ENCODE data around the gene CRAMP1.
"Not testable (repeated sequence)": the region's sequence is repeated elsewhere in the genome, so short reads cannot be mapped to it uniquely, and the experiment has no call there.

Gene CRAMP1

DNA sequence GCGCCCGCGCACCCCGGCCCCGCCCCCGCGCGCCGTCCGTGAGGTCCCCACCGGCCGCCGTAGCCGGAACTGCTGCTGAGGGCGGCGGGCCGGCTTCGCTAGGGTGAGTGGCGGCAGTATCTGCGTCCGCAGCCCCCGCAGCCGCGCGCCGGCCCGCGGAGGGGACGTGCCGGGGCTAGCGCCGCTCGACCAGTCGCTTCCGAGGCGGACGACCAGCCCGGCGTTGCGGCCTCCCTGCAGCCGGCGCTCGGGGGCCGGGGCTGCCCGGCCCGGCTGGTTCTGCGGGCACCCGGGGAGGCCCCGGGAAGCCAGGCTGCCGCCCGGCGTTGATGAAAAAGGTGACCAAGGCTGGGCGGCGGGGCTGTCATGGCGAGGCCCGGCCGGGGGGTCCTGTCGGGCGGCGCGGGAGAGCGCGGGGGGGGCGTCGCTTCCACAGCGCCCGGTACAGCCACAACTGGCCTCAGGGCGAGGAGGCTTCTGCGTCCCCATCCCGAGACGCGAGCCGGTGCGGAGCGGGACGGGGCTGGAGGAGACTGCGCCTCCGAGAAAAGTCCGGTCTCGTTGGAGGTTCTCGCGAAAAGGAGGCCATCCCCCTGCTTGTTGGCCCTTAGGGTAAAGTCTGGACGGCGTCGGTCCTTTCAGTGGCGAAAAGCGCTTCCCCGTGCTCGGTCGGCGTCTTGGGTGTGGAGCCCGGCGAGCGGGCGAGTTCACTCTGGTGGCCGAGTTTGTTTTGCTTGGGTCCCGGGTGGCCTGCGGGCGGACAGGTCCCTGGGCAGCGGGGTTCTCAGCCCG, at the start of gene CRAMP1:
Gene CRAMP1 (plus strand): TSS at position 41 of the 792 bp plus-strand sequence. CDS start 2,280 bp downstream, outside the sequence.
- no peak for DNase-seq (ENCODE audit: low read depth)

GRCh38 chr16:1563786-1564185, 48.4 kb upstream of the CRAMP1 start:
- DNase-seq (ENCODE audit: low read depth), result no peak

- DNase-seq (ENCODE audit: low read depth), result no peak
Observed at GRCh38 chr16:1564325-1564724, 47.8 kb upstream of the CRAMP1 start.

DNA sequence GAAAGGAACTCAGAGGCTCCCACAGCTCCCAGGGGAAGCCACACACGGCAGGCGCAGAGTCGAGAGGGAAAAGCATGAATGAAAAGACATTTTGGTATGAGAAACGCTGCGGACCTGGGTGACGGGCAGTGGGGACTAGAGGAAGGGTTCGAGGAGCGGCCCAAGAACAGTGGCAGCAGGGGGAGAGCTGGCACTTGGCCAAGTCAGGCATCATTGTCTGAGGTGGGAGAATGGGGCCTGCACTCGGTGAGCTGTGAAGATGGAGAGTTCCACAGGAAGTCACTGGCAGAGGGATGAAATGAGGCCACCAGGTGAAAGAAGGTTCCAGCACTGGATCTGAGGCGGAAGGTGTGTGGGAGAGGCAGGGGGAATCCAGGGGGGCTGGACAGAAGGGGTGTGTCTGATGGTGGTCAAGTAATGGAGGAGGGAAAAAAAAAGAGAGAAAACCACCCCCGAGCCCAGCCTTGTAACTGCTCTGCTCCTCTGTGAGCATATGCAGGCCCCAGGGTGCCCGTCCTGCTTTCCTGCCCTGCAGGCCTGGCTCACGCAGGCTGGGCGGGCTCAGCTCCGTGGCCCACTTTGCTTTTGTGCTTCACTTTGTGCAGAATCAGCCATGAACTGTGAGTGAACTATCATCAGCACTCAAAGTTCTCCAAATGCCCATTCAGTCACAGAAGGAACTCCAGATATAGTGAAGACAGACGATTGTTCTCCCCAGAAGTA, 46.9 kb upstream of the CRAMP1 start:
- no peak for DNase-seq (ENCODE audit: low read depth)

DNA sequence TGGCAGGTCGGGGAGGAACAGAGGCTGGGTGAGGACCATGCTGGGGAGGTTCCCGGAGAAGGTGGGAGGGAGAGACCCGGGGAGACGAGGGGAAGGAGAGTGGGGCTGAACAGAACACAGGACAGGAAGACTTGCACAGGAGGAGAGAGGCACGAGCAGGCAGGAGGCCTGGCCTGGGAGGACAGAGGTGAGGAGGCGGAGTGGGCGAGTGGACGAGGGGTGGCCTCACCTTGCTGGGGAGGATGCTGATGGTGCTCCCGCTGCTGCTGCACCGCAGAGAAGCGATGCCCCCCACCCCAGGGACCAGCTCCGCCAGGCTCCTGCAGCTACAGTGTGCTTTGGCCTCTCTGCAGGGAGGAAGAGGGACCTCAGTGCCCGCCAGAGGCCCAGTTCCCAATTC, 44.2 kb upstream of the CRAMP1 start:
- no peak for DNase-seq (ENCODE audit: low read depth)

DNA sequence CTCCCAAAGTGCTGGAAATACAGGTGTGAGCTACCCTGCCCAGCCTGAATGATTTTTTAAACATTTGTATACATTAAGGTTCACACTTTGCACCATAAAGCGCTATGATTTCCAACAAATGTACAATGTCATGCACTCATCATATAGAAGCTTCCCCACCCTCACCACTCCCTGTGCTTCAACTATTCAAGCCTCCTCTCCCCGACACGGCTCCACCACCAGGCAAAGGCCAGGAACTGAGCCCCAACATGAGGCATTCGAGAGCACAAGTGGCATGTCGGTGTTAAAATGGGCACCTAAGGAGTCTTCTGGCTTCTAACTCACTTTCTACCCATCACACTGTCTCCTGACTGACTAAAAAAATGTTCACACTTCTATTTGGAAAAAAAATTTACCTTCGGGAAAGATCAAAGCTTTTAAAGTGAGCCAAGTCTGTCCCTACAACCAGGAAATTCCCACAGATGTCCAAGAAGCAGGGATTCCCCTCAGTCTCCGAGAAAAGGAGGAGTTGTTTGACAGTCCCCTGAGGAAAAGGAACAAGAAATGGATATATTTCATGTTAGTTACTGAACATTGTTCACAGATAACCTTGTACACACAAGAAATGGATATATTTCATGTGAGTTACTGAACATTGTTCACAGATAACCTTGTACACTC, 41.0 kb upstream of the CRAMP1 start:
- no peak for DNase-seq (ENCODE audit: low read depth)

GRCh38 chr16:1572673-1573072, 39.5 kb upstream of the CRAMP1 start:
- DNase-seq (ENCODE audit: low read depth), result no peak

DNA sequence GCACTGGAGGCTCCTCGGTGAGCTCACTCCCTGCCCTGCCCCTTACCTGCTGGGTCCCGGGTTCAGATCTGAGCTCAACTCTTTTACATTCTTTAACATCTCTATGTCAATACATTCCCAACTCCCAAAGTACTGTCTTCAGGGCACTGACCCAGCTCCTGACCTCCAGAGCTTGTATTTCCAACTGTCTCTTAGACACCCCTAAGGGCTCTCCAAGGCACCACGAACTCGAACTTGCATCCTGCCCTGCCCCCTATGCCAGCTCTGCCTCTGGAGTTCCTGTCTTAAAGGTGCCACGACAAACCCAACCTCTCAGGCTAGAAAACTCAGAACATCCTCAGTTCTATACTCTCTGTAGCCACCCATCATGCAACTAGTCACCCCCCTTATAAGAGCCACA, 38.9 kb upstream of the CRAMP1 start:
- no peak for DNase-seq (ENCODE audit: low read depth)

GRCh38 chr16:1575578-1575977, 36.6 kb upstream of the CRAMP1 start:
- DNase-seq (ENCODE audit: low read depth), result no peak

DNA sequence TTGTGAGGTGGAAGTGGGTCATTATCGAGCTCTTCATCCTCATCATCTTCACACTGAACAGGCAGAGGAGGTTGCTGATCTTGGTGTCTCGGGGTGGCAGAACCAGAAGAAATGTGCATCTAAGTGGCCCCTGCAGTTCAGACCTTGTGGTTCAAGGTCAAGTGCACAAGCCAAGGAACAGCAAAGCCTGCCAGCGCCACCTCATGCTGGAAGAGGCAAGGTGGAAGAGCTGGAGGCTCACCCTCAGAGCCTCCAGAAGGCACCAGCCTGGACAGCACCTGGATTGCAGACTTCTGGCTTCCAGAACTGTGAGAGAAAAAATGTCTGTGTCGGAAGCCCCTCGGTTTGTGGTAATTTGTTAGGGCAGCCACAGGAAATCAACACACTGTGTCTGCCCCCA, 32.9 kb upstream of the CRAMP1 start:
- DNase-seq (ENCODE audit: low read depth), result no peak

- no peak for DNase-seq (ENCODE audit: low read depth)
Observed at GRCh38 chr16:1580256-1580655, 31.9 kb upstream of the CRAMP1 start.

DNA sequence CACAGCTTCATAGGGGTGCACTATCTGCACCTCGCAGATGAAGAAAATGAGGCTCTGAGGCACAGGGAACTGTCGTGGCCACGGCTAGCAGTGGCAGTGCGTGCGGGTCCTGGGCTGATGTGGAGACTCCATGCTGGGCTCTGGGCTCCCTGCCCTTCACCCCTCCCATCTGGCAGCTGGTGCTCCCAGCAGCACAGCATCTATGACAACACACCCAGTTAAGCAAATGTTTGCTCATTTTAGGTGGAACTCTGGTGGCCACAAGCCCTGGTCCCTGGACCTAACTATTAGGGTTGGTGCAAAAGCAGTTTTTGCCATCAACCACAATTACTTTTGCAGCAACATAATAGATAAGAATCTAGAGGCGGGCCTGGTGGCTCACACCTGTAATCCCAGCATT, 31.2 kb upstream of the CRAMP1 start:
- no peak for DNase-seq (ENCODE audit: low read depth)

DNA sequence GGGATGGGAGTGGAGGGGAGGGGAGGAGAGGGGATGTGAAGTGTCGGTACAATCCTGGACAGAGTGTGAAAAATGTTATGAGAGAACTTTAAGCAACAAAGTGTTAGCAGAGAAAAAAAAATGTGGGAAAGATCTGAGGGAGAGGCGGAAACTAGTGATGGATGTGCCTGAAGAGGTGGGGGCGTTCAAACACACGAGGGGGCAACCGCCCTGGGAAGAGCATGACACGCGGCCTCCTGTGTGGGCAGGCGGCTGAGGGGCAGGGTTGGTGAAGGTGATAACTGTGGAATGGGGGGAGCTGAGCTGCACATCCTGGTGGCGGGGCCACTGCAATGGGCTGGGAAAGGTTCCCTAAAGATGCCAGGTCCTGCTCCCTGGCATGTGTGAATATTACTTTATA, 30.4 kb upstream of the CRAMP1 start:
- no peak for DNase-seq (ENCODE audit: low read depth)

GRCh38 chr16:1583180-1583579, 29.0 kb upstream of the CRAMP1 start:
- DNase-seq (ENCODE audit: low read depth), result no peak

GRCh38 chr16:1584926-1585484, 27.2 kb upstream of the CRAMP1 start:
- no peak for DNase-seq (ENCODE audit: low read depth)

DNA sequence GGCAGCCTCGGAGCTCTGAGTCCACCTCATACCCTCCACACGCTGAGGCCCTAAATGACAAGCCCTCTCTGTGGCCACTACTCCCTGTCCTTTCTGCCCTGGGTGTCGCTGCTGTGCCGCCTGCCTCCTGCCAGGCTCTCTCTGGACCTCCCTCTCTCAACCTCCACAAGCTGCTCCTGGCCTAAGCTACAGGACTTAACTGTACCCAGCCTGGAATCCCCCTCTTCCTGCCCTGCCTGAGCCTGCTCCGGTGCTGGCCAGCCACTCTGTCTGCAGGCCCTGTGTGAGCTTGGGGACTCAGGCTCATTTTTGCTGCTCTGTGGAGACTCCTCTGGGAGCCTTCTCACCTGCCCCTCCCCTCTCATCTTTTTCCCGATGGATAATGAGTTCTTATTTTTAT, 21.8 kb upstream of the CRAMP1 start:
- DNase-seq (ENCODE audit: low read depth), result no peak

GRCh38 chr16:1590930-1591705, 21.0 kb upstream of the CRAMP1 start:
- DNase-seq (ENCODE audit: low read depth), result no peak

GRCh38 chr16:1592446-1592845, 19.7 kb upstream of the CRAMP1 start:
- no peak for DNase-seq (ENCODE audit: low read depth)

GRCh38 chr16:1595511-1595910, 16.6 kb upstream of the CRAMP1 start:
- not testable (repeated sequence) for DNase-seq (ENCODE audit: low read depth)

DNA sequence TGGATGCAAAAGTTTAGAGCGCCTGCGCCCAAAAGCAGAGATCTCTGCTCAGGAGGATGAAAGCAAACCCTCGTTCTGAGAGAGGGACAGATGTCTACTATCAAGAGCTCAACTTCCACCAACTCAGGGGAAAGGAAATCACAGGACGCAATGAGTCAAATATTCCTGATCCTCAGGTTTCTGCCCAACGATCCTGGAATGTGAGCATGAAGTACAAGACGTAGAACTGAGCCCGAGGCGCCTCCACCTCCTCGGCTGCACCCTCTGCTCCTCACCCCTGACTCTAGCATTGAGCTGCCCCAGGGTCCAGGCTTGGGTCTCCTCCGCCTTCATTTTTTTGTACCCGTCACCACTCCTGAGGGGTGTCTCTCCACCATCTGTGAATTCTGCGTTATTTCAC, 15.6 kb upstream of the CRAMP1 start:
- DNase-seq (ENCODE audit: low read depth), result no peak

DNA sequence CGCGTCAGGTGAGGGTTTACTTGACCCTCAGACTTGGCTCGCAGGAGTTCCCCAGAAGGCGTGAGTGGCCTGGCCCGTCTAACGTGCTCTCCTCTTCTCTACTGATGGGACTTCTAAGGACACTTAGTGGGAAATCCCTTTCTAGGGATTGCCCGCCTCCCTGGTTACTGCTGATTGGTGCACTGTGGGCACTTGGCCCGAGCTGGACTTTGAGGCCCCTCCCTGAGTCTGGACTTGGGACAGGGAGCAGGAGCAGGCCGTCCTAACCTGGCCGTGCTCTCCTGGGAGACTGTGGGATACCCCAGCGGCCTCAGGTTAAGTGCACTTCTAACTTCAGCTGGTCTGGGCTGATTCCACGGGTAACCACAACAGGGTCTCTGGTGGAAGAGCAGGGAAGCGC, 15.0 kb upstream of the CRAMP1 start:
- DNase-seq (ENCODE audit: low read depth), result no peak

DNA sequence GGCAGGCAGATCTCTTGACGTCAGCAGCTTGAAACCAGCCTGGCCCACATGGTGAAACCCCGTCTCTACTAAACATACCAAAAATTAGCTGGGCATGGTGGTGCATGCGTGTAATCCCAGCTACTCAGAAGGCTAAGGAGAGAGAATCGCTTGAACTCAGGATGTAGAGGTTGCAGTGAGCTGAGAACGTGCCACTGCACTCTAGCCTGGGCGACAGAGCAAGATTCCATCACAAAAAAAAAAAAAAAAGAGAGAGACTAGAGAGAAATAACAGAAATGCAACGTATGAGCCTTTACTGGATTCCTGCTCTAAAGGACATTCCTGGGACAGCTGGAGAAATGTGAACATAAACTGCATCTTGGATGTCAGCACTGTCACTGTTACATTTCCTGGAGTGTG, 11.1 kb upstream of the CRAMP1 start:
- no peak for DNase-seq (ENCODE audit: low read depth)

All from T-helper 22 cell (primary cell).